Liver (tissue), 9 donors: ENCODE measurements around the gene ZSCAN30. TPM values are rescaled to one million over a fixed set of nuclear protein-coding genes. Genes with fewer than 3 reads are reported as not detected.
"Not testable (repeated sequence)": the region's sequence is repeated elsewhere in the genome, so short reads cannot be mapped to it uniquely, and the experiment has no call there.

Experiments used
- DNase-seq: peaks from one replicate; pipeline ENCODE4 v3.0.0-alpha.2; 2017; ENCODE audit warnings: low spot score
- H3K27ac ChIP-seq, 2 donors: one replicate each; pipeline ENCODE4 v1.7.0; 2013; ENCODE audit warnings: inconsistent platforms in 2 of 2, low read length in 2 of 2, control low read depth in 1 of 2, low read depth in 1 of 2, mild to moderate bottlenecking in 1 of 2
- H3K27me3 ChIP-seq, 4 donors: one replicate each; pipeline versions ENCODE4 v1.6.1 to v1.7.0; 2013; ENCODE audit warnings: low read length in 3 of 4, inconsistent platforms in 1 of 4, mild to moderate bottlenecking in 1 of 4, moderate library complexity in 1 of 4; ENCODE audit not compliant: control insufficient read depth in 4 of 4, insufficient read depth in 4 of 4
- H3K36me3 ChIP-seq, 4 donors: one replicate each; pipeline versions ENCODE4 v1.6.1 to v1.7.0; 2013; ENCODE audit warnings: low read length in 3 of 4, mild to moderate bottlenecking in 3 of 4, low read depth in 1 of 4, moderate library complexity in 1 of 4; ENCODE audit not compliant: control insufficient read depth in 4 of 4, insufficient read depth in 3 of 4
- H3K4me1 ChIP-seq, 4 donors: one replicate each; pipeline versions ENCODE4 v1.6.1 to v1.7.0; 2013; ENCODE audit warnings: low read length in 3 of 4, mild to moderate bottlenecking in 3 of 4, moderate library complexity in 1 of 4; ENCODE audit not compliant: control insufficient read depth in 4 of 4, insufficient read depth in 4 of 4
- H3K4me3 ChIP-seq, 3 donors: one replicate each; pipeline versions ENCODE4 v1.6.1 to v1.7.0; 2013; ENCODE audit warnings: low read length in 3 of 3, control low read depth in 1 of 3, low read depth in 1 of 3, mild to moderate bottlenecking in 1 of 3
- H3K9ac ChIP-seq, 2 donors: one replicate each; pipeline ENCODE4 v1.7.0; 2013; ENCODE audit warnings: low read length in 2 of 2, mild to moderate bottlenecking in 2 of 2, moderate library complexity in 2 of 2, control low read depth in 1 of 2, low read depth in 1 of 2
- H3K9me3 ChIP-seq, 4 donors: one replicate each; pipeline versions ENCODE4 v1.6.1 to v1.7.0; 2013; ENCODE audit warnings: low read length in 3 of 4; ENCODE audit not compliant: control insufficient read depth in 4 of 4
- ATF3 ChIP-seq: IDR thresholded peaks from 2 replicates; pipeline ENCODE4 v1.6.1; 2016; ENCODE audit warnings: antibody characterized with exemption
- EGR1 ChIP-seq, 2 donors: IDR thresholded peaks; 2 replicates each; pipeline ENCODE4 v1.6.1; 2016 to 2018; ENCODE audit warnings: antibody characterized with exemption in 2 of 2, low read depth in 2 of 2
- FOXA1 ChIP-seq: IDR thresholded peaks from 2 replicates; pipeline ENCODE4 v1.6.1; 2016; ENCODE audit warnings: antibody characterized with exemption
- FOXA2 ChIP-seq: IDR thresholded peaks from 2 replicates; pipeline ENCODE4 v1.6.1; 2016; ENCODE audit warnings: antibody characterized with exemption
- GABPA ChIP-seq, 2 donors: IDR thresholded peaks in 1 of 2; conservative IDR thresholded peaks in 1 of 2; 2 replicates each; pipeline ENCODE4 v1.6.1; 2016; ENCODE audit warnings: antibody characterized with exemption in 2 of 2, mild to moderate bottlenecking in 1 of 2, moderate library complexity in 1 of 2
- HNF4A ChIP-seq, 2 donors: conservative IDR thresholded peaks; 2 replicates each; pipeline ENCODE4 v1.6.1; 2016; ENCODE audit warnings: antibody characterized with exemption in 2 of 2, mild to moderate bottlenecking in 2 of 2
- JUND ChIP-seq, 2 donors: IDR thresholded peaks; 2 replicates each; pipeline ENCODE4 v1.6.1; 2016; ENCODE audit warnings: antibody characterized with exemption in 2 of 2
- MAX ChIP-seq: IDR thresholded peaks from 2 replicates; pipeline ENCODE4 v1.6.1; 2016; ENCODE audit warnings: antibody characterized with exemption
- NR2F2 ChIP-seq: IDR thresholded peaks from 2 replicates; pipeline ENCODE4 v1.6.1; 2016; ENCODE audit warnings: antibody characterized with exemption
- RAD21 ChIP-seq, 2 donors: IDR thresholded peaks; 2 replicates each; pipeline ENCODE4 v1.6.1; 2016; ENCODE audit warnings: antibody characterized with exemption in 2 of 2, mild to moderate bottlenecking in 2 of 2
- REST ChIP-seq: IDR thresholded peaks from 2 replicates; pipeline ENCODE4 v1.6.1; 2016; ENCODE audit warnings: antibody characterized with exemption, mild to moderate bottlenecking
- RXRA ChIP-seq, 2 donors: IDR thresholded peaks; 2 replicates each; pipeline ENCODE4 v1.6.1; 2017 to 2018; ENCODE audit warnings: antibody characterized with exemption in 2 of 2, mild to moderate bottlenecking in 1 of 2
- SP1 ChIP-seq: IDR thresholded peaks from 2 replicates; pipeline ENCODE4 v1.6.1; 2018; ENCODE audit warnings: antibody characterized with exemption, mild to moderate bottlenecking
- TAF1 ChIP-seq: conservative IDR thresholded peaks from 2 replicates; pipeline ENCODE4 v1.6.1; 2016; ENCODE audit warnings: antibody characterized with exemption, mild to moderate bottlenecking
- YY1 ChIP-seq: IDR thresholded peaks from 2 replicates; pipeline ENCODE4 v1.6.1; 2016; ENCODE audit warnings: antibody characterized with exemption, mild to moderate bottlenecking
- WGBS: extraction: QIAGEN DNeasy Blood & Tissue Kit; methylation state at CpG from one replicate; pipeline ENCODE4 v1.1.7; 2013; 5-methylcytosine and 5-hydroxymethylcytosine counted together
- polyA plus RNA-seq, 2 donors: library from polyadenylated mRNA; stranded (reverse) in 1 of 2; unstranded in 1 of 2; fragments of 200-250 nt in 1 of 2; fragments of >200 nt in 1 of 2; fragmentation: Nextera tagmentation in 1 of 2; extraction: Ambion mirVana in 1 of 2; gene quantifications; one replicate each; pipeline versions ENCODE4 v1.2.1 to v1.2.3, GENCODE V29; 2013 to 2015
- total RNA-seq, 2 donors: library from RNA; depleted of rRNA; stranded (reverse); fragments of >200 nt; gene quantifications; one replicate each; pipeline ENCODE4 v1.2.3, GENCODE V29; 2014
- donor health status: healthy.
- donor health status: healthy.
- donor health status: healthy.
- donor health status: healthy.
- donor health status: healthy.

ZSCAN30 gene
- total and polyA plus RNA-seq, 4 donors, result 2.3 to 10.4 (median 5.6) TPM

GRCh38 chr18:35215026-35215425 lies 75.0 kb downstream of the ZSCAN30 start:
- Histone ChIP-seq H3K9ac (no peak overlapping the region), H3K4me1 (no peaks in the 10 kb centered on the region), H3K4me3 (no peak overlapping the region), H3K36me3 (no peaks in the 10 kb centered on the region), H3K27ac (no peak overlapping the region), H3K9me3 (no peaks in the 10 kb centered on the region), H3K27me3 (no peaks in the 10 kb centered on the region)
- no peak for DNase-seq
- WGBS, result 72% methylated on average over 1 of the region's 1 CpG
- TF ChIP-seq EGR1 (IDR thresholded peaks at IDR 0.05; ENCODE audit: low read depth in 2 of 2) (no peak), HNF4A (conservative IDR thresholded peaks at IDR 0.05) (no peak), GABPA (IDR thresholded peaks at IDR 0.05 in 1 of 2, conservative IDR thresholded peaks at IDR 0.05 in 1 of 2) (no peak), MAX (no peak), FOXA1 (no peak), TAF1 (no peak), YY1 (no peak), NR2F2 (no peak)

GRCh38 chr18:35205746-35206458 lies 84.1 kb downstream of the ZSCAN30 start:
- H3K27ac ChIP-seq, H3K27me3 ChIP-seq, H3K9me3 ChIP-seq, DNase-seq, H3K4me3 ChIP-seq, H3K4me1 ChIP-seq, H3K9ac ChIP-seq, H3K36me3 ChIP-seq: not testable (repeated sequence)
- WGBS, result 87% methylated on average over 21 of the region's 30 CpGs

GRCh38 chr18:35205199-35205712 lies 84.8 kb downstream of the ZSCAN30 start:
- 91% methylated on average over 2 of the region's 2 CpGs for WGBS
- Histone ChIP-seq H3K9me3 (peaks cover 0 to 4% (median 0%) of the 10 kb centered on the region in 4 donors), H3K27ac (no peak overlapping the region), H3K4me3 (no peak overlapping the region), H3K4me1 (no peaks in the 10 kb centered on the region), H3K36me3 (no peaks in the 10 kb centered on the region), H3K9ac (no peak overlapping the region), H3K27me3 (no peaks in the 10 kb centered on the region)
- TF ChIP-seq REST (no peak), MAX (no peak), NR2F2 (no peak), TAF1 (no peak), YY1 (no peak), RXRA (IDR thresholded peaks at IDR 0.05) (no peak), FOXA2 (no peak), FOXA1 (no peak), HNF4A (conservative IDR thresholded peaks at IDR 0.05) (no peak), GABPA (IDR thresholded peaks at IDR 0.05 in 1 of 2, conservative IDR thresholded peaks at IDR 0.05 in 1 of 2) (no peak), SP1 (no peak), JUND (IDR thresholded peaks at IDR 0.05) (no peak), ATF3 (no peak), RAD21 (IDR thresholded peaks at IDR 0.05) (no peak)
- DNase-seq, result no peak
